HepG2 (cell line): ENCODE measurements around the gene DUSP7. TPM values are rescaled to one million over a fixed set of nuclear protein-coding genes. Genes with fewer than 3 reads are reported as not detected.

Experiments
- AGO1 ChIP-seq: fragments of 200-400 bp; formaldehyde crosslinking; IDR thresholded peaks from 2 replicates; pipeline ENCODE4 v1.6.1; 2017; ENCODE audit warnings: mild to moderate bottlenecking, low read depth, low read length, moderate library complexity; ENCODE audit not compliant: poor library complexity, severe bottlenecking
- ARID5B ChIP-seq: IDR thresholded peaks from 2 replicates; pipeline ENCODE4 v1.4.0; 2020; ENCODE audit warnings: mild to moderate bottlenecking, missing genetic modification reagents
- CEBPG ChIP-seq: IDR thresholded peaks from 2 replicates; pipeline ENCODE4 v1.6.1; 2016
- CENPX ChIP-seq: sonication (generic); formaldehyde crosslinking; IDR thresholded peaks from 2 replicates; pipeline ENCODE4 v1.9.0; 2021; ENCODE audit warnings: mild to moderate bottlenecking, missing genetic modification reagents, moderate library complexity
- CREM ChIP-seq, 2 experiments: sonication (generic) in 1 of 2; formaldehyde crosslinking in 1 of 2; IDR thresholded peaks; 2 replicates each; pipeline versions ENCODE4 v1.4.0 to v1.6.1; 2016 to 2020; ENCODE audit warnings: antibody characterized with exemption in 1 of 2, mild to moderate bottlenecking in 1 of 2, missing genetic modification reagents in 1 of 2
- CTCF ChIP-seq: sonication (generic); formaldehyde crosslinking; IDR thresholded peaks from 2 replicates; pipeline ENCODE4 v1.5.0; 2020; ENCODE audit warnings: mild to moderate bottlenecking, missing genetic modification reagents, moderate library complexity
- KAT8 ChIP-seq: IDR thresholded peaks from 2 replicates; pipeline ENCODE4 v1.6.1; 2016; ENCODE audit warnings: missing genetic modification reagents, missing compliant biosample characterization
- KLF6 ChIP-seq: IDR thresholded peaks from 2 replicates; pipeline ENCODE4 v1.8.0; 2016; ENCODE audit warnings: missing biosample characterization, missing genetic modification reagents
- NCOA2 ChIP-seq: sonication (generic); formaldehyde crosslinking; IDR thresholded peaks from 2 replicates; pipeline ENCODE4 v1.8.0; 2022; ENCODE audit warnings: inconsistent platforms
- NR3C1 ChIP-seq: sonication (generic); formaldehyde crosslinking; IDR thresholded peaks from 2 replicates; pipeline ENCODE4 v1.4.0; 2020; ENCODE audit warnings: missing genetic modification reagents
- PATZ1 ChIP-seq: sonication (generic); formaldehyde crosslinking; IDR thresholded peaks from 2 replicates; pipeline ENCODE4 v1.4.0; 2020; ENCODE audit warnings: missing genetic modification reagents
- PAWR ChIP-seq: sonication (generic); formaldehyde crosslinking; IDR thresholded peaks from 2 replicates; pipeline ENCODE4 v1.4.0; 2020; ENCODE audit warnings: missing genetic modification reagents, mild to moderate bottlenecking, borderline replicate concordance
- PPARG ChIP-seq: conservative IDR thresholded peaks from 2 replicates; pipeline ENCODE4 v1.6.1; 2016; ENCODE audit warnings: missing biosample characterization, missing genetic modification reagents
- RFX1 ChIP-seq: fragments of 450-650 bp; IDR thresholded peaks from 2 replicates; pipeline ENCODE4 v1.6.1; 2017
- SALL1 ChIP-seq: sonication (generic); formaldehyde crosslinking; IDR thresholded peaks from 2 replicates; pipeline ENCODE4 v1.8.0; 2022; ENCODE audit warnings: mild to moderate bottlenecking, missing genetic modification reagents
- THAP7 ChIP-seq: sonication (generic); formaldehyde crosslinking; IDR thresholded peaks from 2 replicates; pipeline ENCODE4 v1.8.1; 2023; ENCODE audit warnings: mild to moderate bottlenecking, missing genetic modification reagents
- ZNF12 ChIP-seq: sonication (generic); formaldehyde crosslinking; IDR thresholded peaks from 2 replicates; pipeline ENCODE4 v1.5.0; 2020; ENCODE audit warnings: missing genetic modification reagents
- ZNF275 ChIP-seq: sonication (generic); formaldehyde crosslinking; IDR thresholded peaks from 2 replicates; pipeline ENCODE4 v1.8.0; 2022; ENCODE audit warnings: missing genetic modification reagents, mild to moderate bottlenecking, inconsistent platforms, borderline replicate concordance
- ZNF564 ChIP-seq: sonication (generic); formaldehyde crosslinking; IDR thresholded peaks from 2 replicates; pipeline ENCODE4 v1.8.1; 2023; ENCODE audit warnings: mild to moderate bottlenecking, missing genetic modification reagents
- ZNF772 ChIP-seq: sonication (generic); formaldehyde crosslinking; IDR thresholded peaks from 2 replicates; pipeline ENCODE4 v1.5.0; 2020; ENCODE audit warnings: mild to moderate bottlenecking, missing genetic modification reagents
- polyA plus RNA-seq, 8 experiments: library from polyadenylated mRNA; depleted of rRNA in 3 of 8; stranded (reverse) in 7 of 8; unstranded in 1 of 8; fragments of >200 nt; fragmentation: Illumina TruSeq in 4 of 8; extraction: Trizol in 4 of 8; gene quantifications; 2 replicates each; pipeline versions ENCODE4 v1.2.1 to v1.2.3, GENCODE V29; 2011 to 2016; ENCODE audit warnings: low read depth in 4 of 8, missing spikeins in 1 of 8, mixed read lengths in 1 of 8; ENCODE audit not compliant: insufficient read depth in 1 of 8
- total RNA-seq, 5 experiments: library from RNA; depleted of rRNA; stranded (reverse); fragments of >200 nt; fragmentation: Illumina TruSeq; extraction: Trizol; gene quantifications; 2 replicates each; pipeline ENCODE4 v1.2.3, GENCODE V29; 2016; ENCODE audit warnings: low read depth in 1 of 5

The DUSP7 gene
- total and polyA plus RNA-seq, 2 of the 13 experiments (the other 11 are each of a cell fraction or from before 2014, with no cell fraction given), result 6.6 to 8.8 TPM

- no peak for TF ChIP-seq ZNF275 (CRISPR knock-in tag)
- peak; percentile 97 for TF ChIP-seq PATZ1 (CRISPR knock-in tag)
- TF ChIP-seq CEBPG, result peak; percentile 89
- peak; percentile 59 for TF ChIP-seq ARID5B (CRISPR knock-in tag)
- peak; percentile 16; the same call in 1 of the 2 replicates for TF ChIP-seq CTCF (CRISPR knock-in tag)
- TF ChIP-seq SALL1 (CRISPR knock-in tag), result peak; percentile 53
- TF ChIP-seq RFX1, result no peak
- 0 out of 2 replicates have a peak, but pooled peaks have one; percentile 45 for TF ChIP-seq ZNF772 (CRISPR knock-in tag)
- no peak for TF ChIP-seq THAP7 (CRISPR knock-in tag)
- peak; percentile 43; the same call in 1 of the 2 replicates for TF ChIP-seq PPARG (CRISPR knock-in tag)
- peak; percentile 48; the same call in 1 of the 2 replicates for TF ChIP-seq KAT8
- TF ChIP-seq KLF6, result peak; percentile 31; the same call in 1 of the 2 replicates
- TF ChIP-seq ZNF12 (CRISPR knock-in tag), result 0 out of 2 replicates have a peak, but pooled peaks have one; percentile 34
- no peak for TF ChIP-seq NR3C1 (CRISPR knock-in tag)
- 0 out of 2 replicates have a peak, but pooled peaks have one; percentile 47 for TF ChIP-seq NCOA2 (CRISPR knock-in tag)
- TF ChIP-seq PAWR (CRISPR knock-in tag), result no peak
- TF ChIP-seq ZNF564 (CRISPR knock-in tag), result peak; percentile 42; the same call in 1 of the 2 replicates
- peak; percentile 49; the same call in 1 of the 2 replicates for TF ChIP-seq CREM (IDR thresholded peaks at IDR 0.05)
- TF ChIP-seq CREM (CRISPR knock-in tag; IDR thresholded peaks at IDR 0.05), result no peak
- TF ChIP-seq CENPX (CRISPR knock-in tag), result no peak
- peak; percentile 51 for TF ChIP-seq AGO1
Observed at GRCh38 chr3:52039846-52040245, 16.5 kb downstream of the DUSP7 start (continued).
